ENCODE data around the gene SLC24A4.

DNA sequence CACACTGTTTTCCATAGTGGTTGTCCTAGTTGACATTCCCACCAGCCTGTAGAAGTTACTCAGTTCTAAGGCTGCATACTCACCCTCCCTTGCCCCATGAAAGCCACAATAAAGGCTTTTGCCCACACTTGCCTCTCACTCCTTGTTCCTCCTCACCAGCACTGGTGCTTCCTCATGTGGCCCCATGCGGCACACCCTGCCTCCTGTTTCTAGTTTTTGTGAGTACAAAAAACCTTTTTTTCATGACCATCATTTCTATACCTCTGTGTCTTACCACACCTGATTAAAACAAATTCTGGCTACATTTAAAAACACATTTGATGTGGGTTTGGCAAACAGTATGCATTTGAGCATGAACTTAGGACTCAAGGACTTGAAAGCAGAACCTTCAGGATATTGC, 149.9 kb downstream of the SLC24A4 start:
- TF ChIP-seq, protein P1, sequence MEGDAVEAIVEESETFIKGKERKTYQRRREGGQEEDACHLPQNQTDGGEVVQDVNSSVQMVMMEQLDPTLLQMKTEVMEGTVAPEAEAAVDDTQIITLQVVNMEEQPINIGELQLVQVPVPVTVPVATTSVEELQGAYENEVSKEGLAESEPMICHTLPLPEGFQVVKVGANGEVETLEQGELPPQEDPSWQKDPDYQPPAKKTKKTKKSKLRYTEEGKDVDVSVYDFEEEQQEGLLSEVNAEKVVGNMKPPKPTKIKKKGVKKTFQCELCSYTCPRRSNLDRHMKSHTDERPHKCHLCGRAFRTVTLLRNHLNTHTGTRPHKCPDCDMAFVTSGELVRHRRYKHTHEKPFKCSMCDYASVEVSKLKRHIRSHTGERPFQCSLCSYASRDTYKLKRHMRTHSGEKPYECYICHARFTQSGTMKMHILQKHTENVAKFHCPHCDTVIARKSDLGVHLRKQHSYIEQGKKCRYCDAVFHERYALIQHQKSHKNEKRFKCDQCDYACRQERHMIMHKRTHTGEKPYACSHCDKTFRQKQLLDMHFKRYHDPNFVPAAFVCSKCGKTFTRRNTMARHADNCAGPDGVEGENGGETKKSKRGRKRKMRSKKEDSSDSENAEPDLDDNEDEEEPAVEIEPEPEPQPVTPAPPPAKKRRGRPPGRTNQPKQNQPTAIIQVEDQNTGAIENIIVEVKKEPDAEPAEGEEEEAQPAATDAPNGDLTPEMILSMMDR (IDR thresholded peaks at IDR 0.05; ENCODE audit: insufficient read depth, low read length, poor library complexity, severe bottlenecking), result no peak
- no peak for TF ChIP-seq EZH2phosphoT487 (conservative IDR thresholded peaks at IDR 0.05; ENCODE audit: low read length)
